CD8-positive, alpha-beta memory T cell (primary cell): ENCODE data around the gene MET. TPM values are rescaled to one million over a fixed set of nuclear protein-coding genes. Genes with fewer than 3 reads are reported as not detected.

Experiments
- CTCF ChIA-PET: fragments of 350-600 bp; sonication (Branson Sonifier 250); formaldehyde crosslinking; loops from one replicate; lab custom pipeline; 2021; ENCODE audit warnings: antibody characterized with exemption; lab: Charles Lee
- POLR2A ChIA-PET: fragments of 350-600 bp; sonication (Branson Sonifier 250); formaldehyde crosslinking; loops from one replicate; lab custom pipeline; 2021; ENCODE audit warnings: antibody characterized with exemption; lab: Charles Lee
- DNase-seq, 5 donors: peaks; one replicate each; pipeline versions ENCODE4 v3.0.0 to v3.0.0-alpha.2; 2020 to 2022; ENCODE audit warnings: mixed read lengths in 1 of 5
- H3K27ac ChIP-seq: one replicate; pipeline ENCODE4 v1.7.0; 2013; ENCODE audit warnings: low read depth, mild to moderate bottlenecking, low read length, moderate library complexity
- H3K27me3 ChIP-seq: 2 replicates; pipeline ENCODE4 v1.7.0; 2013; ENCODE audit warnings: low read length, mild to moderate bottlenecking; ENCODE audit not compliant: insufficient read depth, poor library complexity, severe bottlenecking
- H3K36me3 ChIP-seq: 2 replicates; pipeline ENCODE4 v1.7.0; 2013; ENCODE audit warnings: mild to moderate bottlenecking, low read length, moderate library complexity; ENCODE audit not compliant: insufficient read depth
- H3K4me1 ChIP-seq: 2 replicates; pipeline ENCODE4 v1.7.0; 2013; ENCODE audit warnings: mild to moderate bottlenecking, low read length, moderate library complexity; ENCODE audit not compliant: insufficient read depth
- H3K4me3 ChIP-seq: 2 replicates; pipeline ENCODE4 v1.7.0; 2013; ENCODE audit warnings: mild to moderate bottlenecking, low read length
- H3K9me3 ChIP-seq: 2 replicates; pipeline ENCODE4 v1.7.0; 2013; ENCODE audit warnings: mild to moderate bottlenecking, low read length
- H3K27ac Mint-ChIP-seq, 8 donors: one replicate each; pipeline ENCODE4 v1.8.0; 2020 to 2021; ENCODE audit warnings: mixed read lengths in 8 of 8, mild to moderate bottlenecking in 6 of 8, inconsistent platforms in 3 of 8, moderate library complexity in 3 of 8
- H3K27me3 Mint-ChIP-seq, 2 donors: one replicate each; pipeline ENCODE4 v1.8.0; 2020 to 2021; ENCODE audit warnings: mixed read lengths in 2 of 2, mild to moderate bottlenecking in 1 of 2, moderate library complexity in 1 of 2
- H3K36me3 Mint-ChIP-seq, 3 donors: one replicate each; pipeline ENCODE4 v1.8.0; 2020 to 2021; ENCODE audit warnings: mixed read lengths in 3 of 3, inconsistent platforms in 1 of 3, mild to moderate bottlenecking in 1 of 3
- H3K4me1 Mint-ChIP-seq, 3 donors: one replicate each; pipeline ENCODE4 v1.8.0; 2020 to 2021; ENCODE audit warnings: mixed read lengths in 3 of 3, inconsistent platforms in 1 of 3, mild to moderate bottlenecking in 1 of 3
- H3K4me3 Mint-ChIP-seq, 7 donors: one replicate each; pipeline ENCODE4 v1.8.0; 2020 to 2021; ENCODE audit warnings: mixed read lengths in 7 of 7, mild to moderate bottlenecking in 6 of 7, moderate library complexity in 4 of 7, inconsistent platforms in 2 of 7
- H3K9me3 Mint-ChIP-seq, 5 donors: one replicate each; pipeline ENCODE4 v1.8.0; 2020 to 2022; ENCODE audit warnings: mixed read lengths in 5 of 5, mild to moderate bottlenecking in 3 of 5, moderate library complexity in 2 of 5, inconsistent platforms in 1 of 5
- polyA plus RNA-seq: library from polyadenylated mRNA; unstranded; fragments of 300-500 nt; fragmentation: Illumina TruSeq; gene quantifications from one replicate; pipeline ENCODE4 v1.2.3, GENCODE V29; 2021
- total RNA-seq, 2 experiments: library from RNA; stranded (reverse); gene quantifications; one replicate each; pipeline ENCODE4 v1.2.3, GENCODE V29; 2021

The MET gene
- total and polyA plus RNA-seq, 3 experiments from 2014 or later: 3.1 to 4.3 TPM; not detected in 1

DNA sequence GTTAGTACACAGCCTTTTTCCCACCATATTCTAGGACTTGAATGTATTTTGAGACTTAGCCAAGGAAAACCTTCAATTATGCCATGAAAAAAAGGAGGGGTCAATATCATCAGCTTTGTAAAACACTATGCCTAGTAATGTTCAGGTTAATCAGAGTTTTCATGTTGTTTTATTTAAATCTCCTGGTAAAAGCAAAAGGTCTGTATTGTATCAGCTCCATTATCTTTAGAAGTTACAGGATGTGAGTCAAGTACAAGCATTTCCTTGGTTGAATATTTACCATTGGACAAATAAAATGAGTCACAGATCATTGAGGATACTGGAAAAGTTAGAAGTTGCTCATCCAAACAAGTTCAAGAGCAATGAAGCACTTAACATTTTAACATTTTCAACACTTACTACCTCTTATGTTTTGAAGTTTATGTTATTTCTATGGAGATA lies 100.4 kb downstream of the MET start:
- POLR2A ChIA-PET: no interaction called here
- Histone ChIP-seq H3K4me3 (no peak overlapping the region), H3K27me3 (peaks cover under 1% of the 10 kb centered on the region), H3K4me1 (no peaks in the 10 kb centered on the region), H3K27ac (no peak overlapping the region), H3K9me3 (no peaks in the 10 kb centered on the region), H3K36me3 (no peaks in the 10 kb centered on the region)
- H3K4me1 Mint-ChIP-seq: no peaks in the 10 kb centered on the region
- no peak for DNase-seq
- CTCF ChIA-PET: no interaction called here
- no peaks in the 10 kb centered on the region for H3K36me3 Mint-ChIP-seq
- H3K27me3 Mint-ChIP-seq: peaks cover 12 to 35% of the 10 kb centered on the region in 2 donors
- no peaks in the 10 kb centered on the region for H3K9me3 Mint-ChIP-seq
- no peak overlapping the region for H3K4me3 Mint-ChIP-seq
- H3K27ac Mint-ChIP-seq: no peak overlapping the region

DNA sequence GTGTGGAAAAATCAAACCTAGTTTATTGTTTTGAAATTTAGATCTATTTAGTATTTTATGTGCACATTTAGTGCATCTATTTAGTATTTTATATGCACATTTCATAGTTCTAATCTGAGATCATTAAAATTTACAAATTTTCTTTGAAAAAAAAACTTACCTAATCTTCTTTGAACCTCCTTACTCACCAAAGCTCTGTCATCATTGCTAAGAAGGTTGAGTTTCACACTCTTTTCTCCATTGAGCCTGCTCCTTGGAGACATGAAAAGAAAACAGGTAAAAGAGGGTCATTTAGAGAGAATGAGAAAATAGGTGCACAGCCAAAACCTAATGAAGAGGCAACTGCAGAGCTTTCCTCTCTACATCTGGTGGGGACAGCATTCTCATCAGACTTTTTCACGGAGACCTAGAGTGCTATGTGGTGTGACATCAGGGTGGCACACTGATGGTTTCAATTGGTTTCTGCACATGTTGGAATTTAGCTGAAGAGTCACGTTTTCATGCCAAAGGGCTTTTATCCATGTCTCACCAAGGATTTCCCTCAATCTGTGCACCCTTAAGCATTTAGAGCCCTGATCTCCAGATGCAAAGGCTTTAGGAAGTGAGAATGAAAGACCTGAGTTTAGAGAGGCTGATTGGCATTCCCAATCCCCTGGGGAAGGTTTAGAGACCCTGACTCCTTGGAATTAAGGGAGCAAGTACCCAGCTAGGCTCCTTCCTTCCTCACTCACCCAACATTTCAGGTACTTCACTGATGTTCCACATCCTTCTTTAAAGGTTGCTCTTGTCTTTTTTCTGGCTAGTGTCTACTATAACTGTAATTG lies 101.1 kb downstream of the MET start:
- no peak overlapping the region for H3K4me3 Mint-ChIP-seq
- no peaks in the 10 kb centered on the region for H3K4me1 Mint-ChIP-seq
- POLR2A ChIA-PET: no interaction called here
- no peaks in the 10 kb centered on the region for H3K9me3 Mint-ChIP-seq
- Histone ChIP-seq H3K27ac (no peak overlapping the region), H3K9me3 (no peaks in the 10 kb centered on the region), H3K27me3 (no peaks in the 10 kb centered on the region), H3K36me3 (no peaks in the 10 kb centered on the region), H3K4me1 (no peaks in the 10 kb centered on the region), H3K4me3 (no peak overlapping the region)
- H3K27me3 Mint-ChIP-seq: peaks cover 12 to 37% of the 10 kb centered on the region in 2 donors
- H3K27ac Mint-ChIP-seq: peak overlapping the region in 1 of 8 donors; percentile 4
- no peaks in the 10 kb centered on the region for H3K36me3 Mint-ChIP-seq
- no peak for DNase-seq
- CTCF ChIA-PET: no interaction called here

DNA sequence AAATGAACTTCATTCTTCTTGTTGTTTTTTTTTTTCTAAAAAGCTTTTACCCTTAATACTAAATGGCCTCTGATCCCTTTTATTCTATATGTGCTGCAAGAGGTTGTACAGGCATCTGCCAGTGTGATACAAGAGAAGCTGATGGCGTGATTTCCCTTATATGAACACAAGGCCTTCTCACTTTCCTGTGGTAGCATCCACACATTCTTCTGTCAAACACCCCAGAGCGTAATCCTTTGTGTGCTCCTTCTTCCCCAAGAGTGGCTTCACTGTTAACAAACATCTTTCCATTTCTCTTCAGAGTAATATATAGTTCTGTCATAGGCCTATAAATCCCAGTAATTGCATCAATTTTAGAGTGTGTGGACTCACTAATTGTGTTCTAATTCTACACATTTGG lies 104.0 kb downstream of the MET start:
- Mint-ChIP-seq H3K27me3 (peaks cover 4 to 26% of the 10 kb centered on the region in 2 donors), H3K4me1 (no peaks in the 10 kb centered on the region), H3K27ac (no peak overlapping the region), H3K9me3 (no peaks in the 10 kb centered on the region), H3K36me3 (no peaks in the 10 kb centered on the region), H3K4me3 (no peak overlapping the region)
- Histone ChIP-seq H3K36me3 (no peaks in the 10 kb centered on the region), H3K9me3 (no peaks in the 10 kb centered on the region), H3K4me1 (no peaks in the 10 kb centered on the region), H3K27me3 (no peaks in the 10 kb centered on the region), H3K27ac (no peak overlapping the region), H3K4me3 (no peak overlapping the region)
- CTCF ChIA-PET: no interaction called here
- POLR2A ChIA-PET: no interaction called here
- DNase-seq: no peak

DNA sequence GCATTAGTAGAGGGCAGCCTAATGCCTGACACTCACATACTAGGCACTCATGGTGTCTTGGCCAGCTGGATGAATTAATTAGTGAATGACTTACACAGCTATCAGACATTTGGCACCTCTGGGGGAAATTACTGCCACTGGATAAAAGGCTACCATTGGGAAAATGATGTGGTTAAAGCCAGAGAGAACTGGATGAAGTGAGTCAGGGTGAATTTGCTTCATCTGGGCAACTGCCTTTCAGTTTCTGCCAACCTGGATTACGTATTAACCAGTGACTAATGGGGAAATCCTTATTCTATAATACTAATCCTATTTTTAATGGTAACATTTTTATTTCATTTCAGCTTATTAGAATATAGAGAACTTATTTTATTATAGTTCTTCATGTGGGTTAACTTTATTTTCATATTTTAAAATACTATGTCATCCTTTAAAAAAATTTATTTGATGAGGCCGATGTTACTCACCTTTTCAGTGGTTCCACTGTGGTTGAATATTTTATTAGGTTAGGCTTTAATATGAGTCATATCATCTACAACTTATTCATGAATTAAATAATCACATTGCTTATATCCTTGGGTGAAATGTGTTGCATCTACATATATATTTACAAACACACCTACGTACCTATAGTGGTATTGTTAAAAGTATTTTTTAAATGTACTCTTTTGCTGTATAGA lies 104.8 kb downstream of the MET start:
- ChIA-PET POLR2A (no interaction called here), CTCF (no interaction called here)
- Mint-ChIP-seq H3K36me3 (no peaks in the 10 kb centered on the region), H3K27ac (no peak overlapping the region), H3K4me3 (no peak overlapping the region), H3K27me3 (peaks cover 4 to 29% of the 10 kb centered on the region in 2 donors), H3K9me3 (no peaks in the 10 kb centered on the region), H3K4me1 (no peaks in the 10 kb centered on the region)
- H3K36me3 ChIP-seq: no peaks in the 10 kb centered on the region
- no peaks in the 10 kb centered on the region for H3K9me3 ChIP-seq
- H3K4me1 ChIP-seq: no peaks in the 10 kb centered on the region
- H3K27ac ChIP-seq: no peak overlapping the region
- H3K27me3 ChIP-seq: no peaks in the 10 kb centered on the region
- no peak overlapping the region for H3K4me3 ChIP-seq
- DNase-seq: no peak

DNA sequence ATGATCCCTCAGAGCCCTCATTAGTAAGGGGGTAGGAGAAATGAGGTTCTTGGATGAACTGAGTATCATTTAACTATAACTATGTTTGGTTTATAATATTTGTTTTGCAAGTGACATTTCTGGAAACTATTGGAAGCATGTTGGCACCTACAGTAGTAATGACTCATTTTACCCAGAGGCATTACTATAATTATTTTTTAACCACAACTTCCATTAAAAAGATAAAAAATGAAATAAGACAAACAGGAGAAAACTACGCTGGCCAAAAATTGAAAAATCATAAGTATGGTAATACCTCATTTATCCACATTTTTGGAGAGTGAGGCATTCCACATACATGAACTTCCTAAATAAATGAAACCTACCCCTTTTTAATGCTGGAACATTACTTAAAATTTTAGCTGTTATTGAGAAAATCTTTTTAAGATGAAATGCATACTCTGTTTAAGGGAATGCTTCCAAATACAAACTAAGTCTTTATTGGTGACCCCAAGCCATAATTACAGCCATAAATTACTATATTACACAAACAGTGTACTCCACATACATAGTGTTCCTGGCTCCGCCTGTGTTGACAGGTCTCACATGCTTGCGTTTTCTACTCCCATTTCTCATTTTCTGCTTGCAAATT lies 105.8 kb downstream of the MET start:
- no peak overlapping the region for H3K27ac ChIP-seq

DNA sequence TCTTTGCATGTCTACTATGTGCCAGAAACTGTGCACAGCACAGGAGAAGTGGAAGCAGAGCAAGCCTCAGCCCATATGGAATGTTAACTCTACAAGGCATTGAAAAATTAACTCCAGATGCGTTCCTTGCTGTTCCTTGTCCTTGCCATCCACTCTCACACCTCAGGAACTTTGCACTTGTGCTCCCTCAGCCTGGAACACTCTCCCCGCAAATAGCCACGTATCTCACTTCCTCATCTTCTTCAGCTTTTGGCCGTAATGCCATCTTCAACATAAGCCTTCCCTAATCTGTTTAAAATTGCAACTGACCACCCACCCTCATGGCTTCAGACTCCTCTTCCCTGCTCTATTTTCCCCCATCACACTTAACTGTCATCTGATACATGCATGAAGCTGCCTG lies 107.2 kb downstream of the MET start:
- Histone ChIP-seq H3K4me1 (no peaks in the 10 kb centered on the region), H3K36me3 (no peaks in the 10 kb centered on the region), H3K27ac (no peak overlapping the region), H3K4me3 (no peak overlapping the region), H3K9me3 (no peaks in the 10 kb centered on the region), H3K27me3 (no peaks in the 10 kb centered on the region)
- POLR2A ChIA-PET: no interaction called here
- no peak for DNase-seq
- no peaks in the 10 kb centered on the region for H3K9me3 Mint-ChIP-seq
- no peaks in the 10 kb centered on the region for H3K36me3 Mint-ChIP-seq
- peaks cover 0 to 19% of the 10 kb centered on the region in 2 donors for H3K27me3 Mint-ChIP-seq
- CTCF ChIA-PET: no interaction called here
- H3K4me1 Mint-ChIP-seq: no peaks in the 10 kb centered on the region
- no peak overlapping the region for H3K4me3 Mint-ChIP-seq
- H3K27ac Mint-ChIP-seq: no peak overlapping the region

More for the DNA sequence above, 105.8 kb downstream of the MET start:
- no peaks in the 10 kb centered on the region for H3K9me3 Mint-ChIP-seq
- H3K4me3 Mint-ChIP-seq: no peak overlapping the region
- no peaks in the 10 kb centered on the region for H3K9me3 ChIP-seq
- no peak overlapping the region for H3K27ac Mint-ChIP-seq
- no peaks in the 10 kb centered on the region for H3K36me3 ChIP-seq
- ChIA-PET CTCF (no interaction called here), POLR2A (no interaction called here)
- H3K27me3 ChIP-seq: no peaks in the 10 kb centered on the region
- H3K36me3 Mint-ChIP-seq: no peaks in the 10 kb centered on the region
- H3K4me3 ChIP-seq: no peak overlapping the region
- no peak for DNase-seq
- peaks cover 4 to 28% of the 10 kb centered on the region in 2 donors for H3K27me3 Mint-ChIP-seq
- H3K4me1 ChIP-seq: no peaks in the 10 kb centered on the region
- H3K4me1 Mint-ChIP-seq: no peaks in the 10 kb centered on the region

DNA sequence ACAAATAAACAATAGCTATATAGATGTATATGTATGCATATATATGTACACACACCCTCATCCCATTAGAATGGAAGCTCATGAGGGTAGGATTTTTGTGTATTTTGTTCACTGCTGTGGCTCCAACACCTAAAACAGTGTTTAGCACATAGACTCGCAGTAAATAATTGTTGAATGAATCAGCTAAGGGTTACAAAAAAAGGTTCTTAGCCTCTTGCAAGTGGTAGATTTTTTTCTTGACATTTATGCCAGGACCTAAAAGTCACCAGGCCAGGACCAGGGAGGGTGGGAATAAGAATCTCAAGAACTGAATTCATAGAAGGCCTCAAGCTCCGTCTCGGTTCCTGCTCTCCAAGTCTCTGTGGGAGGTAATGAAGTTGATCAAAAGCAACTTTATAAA lies 107.9 kb downstream of the MET start:
- Mint-ChIP-seq H3K27me3 (peaks cover 0 to 15% of the 10 kb centered on the region in 2 donors), H3K27ac (no peak overlapping the region), H3K9me3 (no peaks in the 10 kb centered on the region), H3K4me1 (no peaks in the 10 kb centered on the region), H3K4me3 (no peak overlapping the region), H3K36me3 (no peaks in the 10 kb centered on the region)
- H3K4me3 ChIP-seq: no peak overlapping the region
- no peak for DNase-seq
- CTCF ChIA-PET: no interaction called here
- H3K36me3 ChIP-seq: no peaks in the 10 kb centered on the region
- no peak overlapping the region for H3K27ac ChIP-seq
- no peaks in the 10 kb centered on the region for H3K4me1 ChIP-seq
- no peaks in the 10 kb centered on the region for H3K27me3 ChIP-seq
- POLR2A ChIA-PET: no interaction called here
- H3K9me3 ChIP-seq: no peaks in the 10 kb centered on the region

DNA sequence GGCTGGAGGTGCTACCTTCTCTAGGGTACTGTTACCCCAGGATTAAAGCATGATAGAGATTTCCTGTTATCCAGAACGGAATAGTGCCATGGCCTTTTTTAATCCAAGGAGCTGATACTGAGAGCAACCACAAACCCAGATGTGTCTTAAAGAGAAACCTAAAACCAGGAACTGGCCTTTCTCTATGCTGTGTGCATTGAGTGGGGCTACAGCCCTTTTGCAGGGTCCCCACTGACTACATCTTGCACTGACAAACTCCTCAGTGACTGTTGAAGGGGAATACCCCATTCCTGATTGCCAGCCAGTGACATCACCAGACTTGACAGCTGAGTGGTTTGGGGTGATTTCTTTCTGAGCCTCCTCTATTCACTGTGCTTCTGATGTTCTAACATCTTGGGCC lies 108.5 kb downstream of the MET start:
- Mint-ChIP-seq H3K36me3 (no peaks in the 10 kb centered on the region), H3K9me3 (no peaks in the 10 kb centered on the region), H3K27me3 (peaks cover 0 to 13% of the 10 kb centered on the region in 2 donors), H3K4me1 (no peaks in the 10 kb centered on the region), H3K27ac (no peak overlapping the region), H3K4me3 (no peak overlapping the region)
- H3K4me3 ChIP-seq: no peak overlapping the region
- no peak for DNase-seq
- no peaks in the 10 kb centered on the region for H3K27me3 ChIP-seq
- H3K9me3 ChIP-seq: no peaks in the 10 kb centered on the region
- no peak overlapping the region for H3K27ac ChIP-seq
- no peaks in the 10 kb centered on the region for H3K36me3 ChIP-seq
- no peaks in the 10 kb centered on the region for H3K4me1 ChIP-seq
- ChIA-PET CTCF (no interaction called here), POLR2A (no interaction called here)
